A549 treated with AZD2906 at 1 μM for 4 hours (cell line): ENCODE results near the gene CRB2. TPM values are rescaled to one million over a fixed set of nuclear protein-coding genes. Genes with fewer than 3 reads are reported as not detected.

Experiments used
- total RNA-seq: library from RNA; stranded (reverse); fragments of 200-300 nt; extraction: Qiagen RNA extraction; gene quantifications from 5 replicates; pipeline ENCODE4 v1.2.3, GENCODE V29; 2022

Gene CRB2
- 0.09 to 0.23 TPM (median 0.13 TPM) in 5 replicates for total RNA-seq

DNA sequence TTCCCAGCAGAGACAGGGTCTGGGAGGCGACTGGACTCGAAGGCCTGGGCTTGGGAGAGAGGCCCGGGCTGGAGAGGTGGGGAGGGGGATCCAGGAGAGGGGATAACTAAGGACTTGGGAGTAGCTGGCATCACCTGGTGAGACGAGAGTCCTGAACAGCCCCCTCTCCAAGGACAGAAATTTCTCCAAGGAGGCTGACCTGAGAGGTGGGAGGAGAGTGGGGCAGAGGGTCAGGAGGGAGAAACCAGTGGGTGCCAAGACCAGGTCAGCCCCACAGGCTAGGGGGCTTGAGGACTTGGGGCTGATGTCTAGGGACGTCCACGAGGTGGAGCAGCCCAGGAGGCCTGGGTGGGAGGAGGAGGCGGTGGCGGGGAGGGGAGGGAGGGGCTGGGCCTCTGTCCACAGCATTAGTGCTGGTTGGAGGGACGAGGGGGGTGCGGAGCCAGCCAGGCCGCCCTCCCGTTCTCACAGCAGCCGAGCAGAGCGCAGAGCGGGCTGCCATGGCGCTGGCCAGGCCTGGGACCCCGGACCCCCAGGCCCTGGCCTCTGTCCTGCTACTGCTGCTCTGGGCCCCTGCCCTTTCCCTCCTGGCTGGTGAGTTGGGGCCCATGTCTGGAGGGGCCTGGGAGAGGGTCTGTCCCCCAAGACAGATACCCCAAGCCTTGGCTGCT is at the start of gene CRB2:
Gene CRB2 (plus strand): TSS at position 437 of the 671 bp plus-strand sequence. CDS start 64 bp downstream, at position 501.

Other genes starting within 250 kb of the CRB2 start
- gene STRBP, start 87.6 kb upstream of the CRB2 start, total RNA-seq, result 15.9 to 19.2 TPM (median 16.7 TPM) in 5 replicates